B cell (primary cell): ENCODE measurements around the gene FBXO24. TPM values are rescaled to one million over a fixed set of nuclear protein-coding genes. Genes with fewer than 3 reads are reported as not detected.

Experiments
- ATAC-seq: fragments of 200-7000 bp; cut with Tn5 transposase; one replicate; pipeline ENCODE4 v1.10.0; 2021; ENCODE audit warnings: low read depth, mild to moderate bottlenecking, moderate number of reproducible peaks, moderate library complexity
- CTCF ChIA-PET: fragments of 350-600 bp; sonication (Branson Sonifier 250); formaldehyde crosslinking; loops from one replicate; lab custom pipeline; 2021; ENCODE audit warnings: antibody characterized with exemption, inconsistent platforms; lab: Charles Lee
- POLR2A ChIA-PET: fragments of 350-600 bp; sonication (Branson Sonifier 250); formaldehyde crosslinking; loops from one replicate; lab custom pipeline; 2021; ENCODE audit warnings: antibody characterized with exemption; lab: Charles Lee
- DNase-seq: peaks from one replicate; pipeline ENCODE4 v3.0.0; 2013
- H2AFZ ChIP-seq: 2 replicates; pipeline ENCODE4 v1.6.1; 2012; ENCODE audit warnings: mild to moderate bottlenecking, low read depth, low read length; ENCODE audit not compliant: insufficient read depth, poor library complexity, severe bottlenecking
- H3K27ac ChIP-seq, 2 donors: 1 replicate in 1 of 2; 2 replicates in 1 of 2; pipeline ENCODE4 v1.5.1; 2012 to 2013; ENCODE audit warnings: low read length in 2 of 2, mild to moderate bottlenecking in 2 of 2, moderate library complexity in 1 of 2
- H3K27me3 ChIP-seq, 4 experiments: fragments of 200-600 bp in 1 of 4; sonication (generic) in 1 of 4; replicated peaks in 1 of 4; 1 replicate in 2 of 4; 2 replicates in 2 of 4; pipeline versions ENCODE4 v1.6.1 to v1.7.0; 2013 to 2016; ENCODE audit warnings: low read length in 3 of 4, mild to moderate bottlenecking in 2 of 4, mixed read lengths in 1 of 4, moderate library complexity in 1 of 4; ENCODE audit not compliant: insufficient read depth in 4 of 4, control insufficient read depth in 3 of 4; ENCODE audit errors: control extremely low read depth in 1 of 4
- H3K36me3 ChIP-seq, 2 experiments: replicated peaks in 1 of 2; 1 replicate in 1 of 2; 2 replicates in 1 of 2; pipeline versions ENCODE4 v1.6.1 to v1.7.1; 2013; ENCODE audit warnings: low read length in 1 of 2; ENCODE audit not compliant: insufficient read depth in 2 of 2, control insufficient read depth in 1 of 2; ENCODE audit errors: control extremely low read depth in 1 of 2, extremely low read depth in 1 of 2
- H3K4me1 ChIP-seq, 2 donors: fragments of 200-600 bp in 1 of 2; sonication (generic) in 1 of 2; 1 replicate in 1 of 2; 2 replicates in 1 of 2; pipeline versions ENCODE4 v1.5.1 to v1.6.1; 2013 to 2017; ENCODE audit warnings: low read length in 2 of 2; ENCODE audit not compliant: control insufficient read depth in 2 of 2, insufficient read depth in 2 of 2
- H3K4me2 ChIP-seq: replicated peaks from 2 replicates; pipeline ENCODE3; 2012; ENCODE audit warnings: mild to moderate bottlenecking, low read depth, low read length; ENCODE audit not compliant: poor library complexity, severe bottlenecking
- H3K4me3 ChIP-seq, 5 experiments: fragments of 200-600 bp in 1 of 5; sonication (generic) in 1 of 5; 1 replicate in 3 of 5; 2 replicates in 2 of 5; pipeline versions ENCODE4 v1.5.1 to v1.7.0; 2011 to 2016; ENCODE audit warnings: low read length in 4 of 5, mild to moderate bottlenecking in 4 of 5, low read depth in 2 of 5, control low read depth in 1 of 5, moderate library complexity in 1 of 5; ENCODE audit not compliant: insufficient read depth in 1 of 5; ENCODE audit errors: control extremely low read depth in 1 of 5, extremely low read depth in 1 of 5
- H3K79me2 ChIP-seq: fragments of 200-600 bp; sonication (generic); one replicate; pipeline ENCODE4 v1.6.0; 2016; ENCODE audit warnings: low read length; ENCODE audit not compliant: control insufficient read depth, insufficient read depth
- H3K9ac ChIP-seq: fragments of 200-600 bp; sonication (generic); 2 replicates; pipeline ENCODE4 v1.6.1; 2017; ENCODE audit warnings: mild to moderate bottlenecking, low read length, moderate library complexity
- H3K9me3 ChIP-seq, 3 donors: one replicate each; pipeline versions ENCODE4 v1.6.1 to v1.7.1; 2013; ENCODE audit warnings: low read length in 2 of 3; ENCODE audit not compliant: control insufficient read depth in 2 of 3, insufficient read depth in 1 of 3; ENCODE audit errors: control extremely low read depth in 1 of 3
- H4K20me1 ChIP-seq: 2 replicates; pipeline ENCODE4 v1.6.0; 2012; ENCODE audit warnings: mild to moderate bottlenecking, low read length; ENCODE audit not compliant: insufficient read depth, control insufficient read depth, poor library complexity, severe bottlenecking
- H3K27ac Mint-ChIP-seq: one replicate; pipeline ENCODE4 v1.8.0; 2021; ENCODE audit warnings: mixed read lengths
- H3K27me3 Mint-ChIP-seq: one replicate; pipeline ENCODE4 v1.8.0; 2021; ENCODE audit warnings: mixed read lengths
- H3K4me1 Mint-ChIP-seq: one replicate; pipeline ENCODE4 v1.8.0; 2021; ENCODE audit warnings: mixed read lengths
- H3K4me3 Mint-ChIP-seq: one replicate; pipeline ENCODE4 v1.8.0; 2021; ENCODE audit warnings: mixed read lengths
- H3K9me3 Mint-ChIP-seq: one replicate; pipeline ENCODE4 v1.8.0; 2022; ENCODE audit warnings: mixed read lengths; ENCODE audit not compliant: insufficient read depth
- EZH2 ChIP-seq: IDR thresholded peaks from 2 replicates; pipeline ENCODE4 v1.6.1; 2012; ENCODE audit warnings: borderline replicate concordance, low read depth, mild to moderate bottlenecking, moderate library complexity, low read length; ENCODE audit not compliant: insufficient read depth, poor library complexity, severe bottlenecking
- WGBS: methylation state at CpG from one replicate; pipeline ENCODE4 v1.1.5; 2013; ENCODE audit warnings: missing lambda C conversion rate; ENCODE audit not compliant: insufficient coverage; 5-methylcytosine and 5-hydroxymethylcytosine counted together
- intact Hi-C: fragments of 100-400 bp; cut with micrococcal nuclease; formaldehyde crosslinking; loops from one replicate; pipeline ENCODE4 v1.10.0; 2022
- polyA plus RNA-seq: library from polyadenylated mRNA; depleted of rRNA; stranded (reverse); fragments of >200 nt; gene quantifications from 2 replicates; pipeline ENCODE4 v1.2.3, GENCODE V29; 2012
- total RNA-seq, 2 donors: library from RNA; stranded (reverse); fragments of 120-200 nt in 1 of 2; gene quantifications; 1 replicate in 1 of 2; 2 replicates in 1 of 2; pipeline versions ENCODE4 v1.2.3 to v1.2.4, GENCODE V29; 2013 to 2022
- TF ChIP-seq, protein P1 (sequence below): fragments of 200-600 bp; IDR thresholded peaks from one replicate; pipeline ENCODE4 v1.8.0; 2022; ENCODE audit warnings: antibody characterized with exemption, mild to moderate bottlenecking

The FBXO24 gene
- total and polyA plus RNA-seq, 2 donors (not counting 1 experiment from before 2014, with no cell fraction given), result 1.2 to 1.6 TPM

DNA sequence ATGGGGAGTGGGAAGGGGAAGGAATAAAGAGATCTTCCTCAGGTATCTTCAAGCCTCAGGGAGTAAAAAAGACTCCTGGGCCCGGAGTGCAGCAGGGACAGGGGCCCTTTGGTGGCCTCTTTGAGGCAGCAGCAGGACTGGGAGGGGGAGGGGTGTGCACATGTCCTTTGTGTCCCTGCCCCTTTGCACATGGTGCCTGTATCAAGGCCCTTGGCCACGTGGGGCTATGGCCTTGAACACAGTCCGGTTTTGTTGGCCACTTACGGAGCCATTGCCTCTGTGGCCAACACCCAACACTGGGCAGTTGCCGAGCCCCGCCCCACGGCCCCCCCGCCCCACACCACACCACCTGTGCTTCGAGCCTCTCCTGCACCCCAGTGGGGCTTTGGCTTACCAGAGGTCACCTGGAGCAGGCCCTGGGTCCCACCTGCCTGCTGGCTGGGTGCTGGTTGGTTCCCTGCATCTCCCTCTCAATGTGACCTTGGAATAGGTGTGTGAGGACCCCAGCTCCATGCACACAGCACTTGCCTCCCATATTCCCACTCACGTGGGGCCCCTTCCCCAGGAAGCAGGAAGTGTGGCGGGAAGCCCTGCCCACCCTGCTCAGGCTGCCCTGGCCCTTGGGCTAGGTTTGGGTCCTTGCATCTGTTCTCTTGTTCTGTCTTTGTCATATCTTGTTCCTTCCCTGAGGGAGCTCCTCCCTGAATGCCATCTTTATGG, 17.8 kb upstream of the FBXO24 start:
- ATAC-seq (no peak), DNase-seq (no peak)
- no peaks in the 10 kb centered on the region for H3K9me3 Mint-ChIP-seq
- Histone ChIP-seq H3K27ac (no peak overlapping the region), H3K9ac (no peak overlapping the region), H2AFZ (no peak overlapping the region), H3K27me3 (no peaks in the 10 kb centered on the region), H3K36me3 (peaks cover 0 to under 1% of the 10 kb centered on the region in 2 experiments), H4K20me1 (peaks cover 14% of the 10 kb centered on the region), H3K4me3 (no peak overlapping the region), H3K4me1 (peaks cover 39 to 53% of the 10 kb centered on the region in 2 donors), H3K4me2 (peak overlapping the region; percentile 44), H3K9me3 (no peaks in the 10 kb centered on the region), H3K79me2 (no peaks in the 10 kb centered on the region)
- H3K4me1 Mint-ChIP-seq, result peaks cover 43% of the 10 kb centered on the region
- WGBS, result 77% methylated on average over 6 of the region's 11 CpGs
- ChIA-PET CTCF (interaction anchor here (1.1 to 3.1 kb wide), 6 partner anchors 9 to 284 kb away, joined by 3 to 13 read pairs (median 4); partner anchors contain the start of genes FBXO24, LRCH4 and SLC12A9), POLR2A (no interaction called here)
- TF ChIP-seq, protein P1, sequence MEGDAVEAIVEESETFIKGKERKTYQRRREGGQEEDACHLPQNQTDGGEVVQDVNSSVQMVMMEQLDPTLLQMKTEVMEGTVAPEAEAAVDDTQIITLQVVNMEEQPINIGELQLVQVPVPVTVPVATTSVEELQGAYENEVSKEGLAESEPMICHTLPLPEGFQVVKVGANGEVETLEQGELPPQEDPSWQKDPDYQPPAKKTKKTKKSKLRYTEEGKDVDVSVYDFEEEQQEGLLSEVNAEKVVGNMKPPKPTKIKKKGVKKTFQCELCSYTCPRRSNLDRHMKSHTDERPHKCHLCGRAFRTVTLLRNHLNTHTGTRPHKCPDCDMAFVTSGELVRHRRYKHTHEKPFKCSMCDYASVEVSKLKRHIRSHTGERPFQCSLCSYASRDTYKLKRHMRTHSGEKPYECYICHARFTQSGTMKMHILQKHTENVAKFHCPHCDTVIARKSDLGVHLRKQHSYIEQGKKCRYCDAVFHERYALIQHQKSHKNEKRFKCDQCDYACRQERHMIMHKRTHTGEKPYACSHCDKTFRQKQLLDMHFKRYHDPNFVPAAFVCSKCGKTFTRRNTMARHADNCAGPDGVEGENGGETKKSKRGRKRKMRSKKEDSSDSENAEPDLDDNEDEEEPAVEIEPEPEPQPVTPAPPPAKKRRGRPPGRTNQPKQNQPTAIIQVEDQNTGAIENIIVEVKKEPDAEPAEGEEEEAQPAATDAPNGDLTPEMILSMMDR, result no peak
- no peak for TF ChIP-seq EZH2
- intact Hi-C loops, result no loop called here
- no peak overlapping the region for H3K4me3 Mint-ChIP-seq
- peak overlapping the region; percentile 78 for H3K27ac Mint-ChIP-seq
- H3K27me3 Mint-ChIP-seq, result no peaks in the 10 kb centered on the region
